Spleen (tissue), 11 donors: ENCODE results near the gene SUN1. TPM values are rescaled to one million over a fixed set of nuclear protein-coding genes. Genes with fewer than 3 reads are reported as not detected.

Source experiments
- DNase-seq: peaks from one replicate; pipeline ENCODE4 v3.0.0-alpha.2; 2020
- H3K27ac ChIP-seq, 8 donors: fragments of 200-600 bp; sonication (generic) in 7 of 8; 1 replicate in 4 of 8; 2 replicates in 4 of 8; pipeline versions ENCODE4 v1.5.0 to v1.8.0; 2016 to 2021; ENCODE audit warnings: inconsistent platforms in 4 of 8, mild to moderate bottlenecking in 4 of 8, moderate library complexity in 1 of 8
- H3K27me3 ChIP-seq, 7 donors: fragments of 200-600 bp; sonication (generic) in 6 of 7; replicated peaks in 1 of 7; 1 replicate in 4 of 7; 2 replicates in 3 of 7; pipeline versions ENCODE4 v1.5.0 to v1.8.0; 2016 to 2021; ENCODE audit warnings: inconsistent platforms in 3 of 7, mild to moderate bottlenecking in 1 of 7
- H3K36me3 ChIP-seq, 6 donors: fragments of 200-600 bp; sonication (generic) in 5 of 6; 1 replicate in 4 of 6; 2 replicates in 2 of 6; pipeline versions ENCODE4 v1.5.0 to v1.8.0; 2016 to 2021; ENCODE audit warnings: inconsistent platforms in 2 of 6
- H3K4me1 ChIP-seq, 6 donors: fragments of 200-600 bp; sonication (generic) in 5 of 6; 1 replicate in 3 of 6; 2 replicates in 3 of 6; pipeline versions ENCODE4 v1.5.0 to v1.8.0; 2016 to 2021; ENCODE audit warnings: inconsistent platforms in 3 of 6
- H3K4me3 ChIP-seq, 8 donors: fragments of 200-600 bp; sonication (generic) in 7 of 8; 1 replicate in 4 of 8; 2 replicates in 4 of 8; pipeline versions ENCODE4 v1.5.0 to v1.8.0; 2016 to 2021; ENCODE audit warnings: inconsistent platforms in 4 of 8, mild to moderate bottlenecking in 4 of 8, moderate library complexity in 2 of 8
- H3K9me3 ChIP-seq, 8 donors: fragments of 200-600 bp; sonication (generic) in 7 of 8; 1 replicate in 4 of 8; 2 replicates in 4 of 8; pipeline versions ENCODE4 v1.5.0 to v1.8.0; 2016 to 2021; ENCODE audit warnings: inconsistent platforms in 4 of 8
- CTCF ChIP-seq, 11 experiments: fragments of 200-600 bp in 7 of 11; fragments of 450-650 bp in 4 of 11; sonication (generic) in 4 of 11; IDR thresholded peaks in 8 of 11; conservative IDR thresholded peaks in 3 of 11; 1 replicate in 7 of 11; 2 replicates in 4 of 11; pipeline versions ENCODE4 v1.4.0 to v1.8.0; 2016 to 2021; ENCODE audit warnings: antibody characterized with exemption in 11 of 11, inconsistent platforms in 4 of 11, mild to moderate bottlenecking in 1 of 11
- POLR2A ChIP-seq, 3 donors: fragments of 450-650 bp; IDR thresholded peaks; one replicate each; pipeline ENCODE4 v1.5.1; 2017; ENCODE audit warnings: antibody characterized with exemption in 3 of 3, mild to moderate bottlenecking in 1 of 3
- POLR2AphosphoS5 ChIP-seq, 3 donors: sonication (generic); formaldehyde crosslinking; IDR thresholded peaks; one replicate each; pipeline ENCODE4 v1.5.1; 2017; ENCODE audit warnings: antibody characterized with exemption in 3 of 3
- WGBS, 5 donors: extraction: QIAGEN DNeasy Blood & Tissue Kit in 3 of 5; methylation state at CpG; one replicate each; pipeline versions ENCODE4 v1.1.5 to v1.1.7; 2013 to 2018; 5-methylcytosine and 5-hydroxymethylcytosine counted together
- intact Hi-C: fragments of 100-400 bp; cut with DNase I; formaldehyde crosslinking; loops from one replicate; pipeline ENCODE4 v1.15.0; 2023; ENCODE audit warnings: low total_unique reads
- polyA plus RNA-seq, 3 donors: library from polyadenylated mRNA; stranded (reverse); fragments of 200-250 nt; gene quantifications; one replicate each; pipeline ENCODE4 v1.2.1, GENCODE V29; 2013
- total RNA-seq, 7 donors: library from RNA; depleted of rRNA in 3 of 7; stranded (reverse); fragments of >200 nt in 3 of 7; fragmentation: NEBNext Ultra II Directional in 4 of 7; extraction: Animal tissue kit (Norgen Biotek cat#: 25700) in 4 of 7; gene quantifications; one replicate each; pipeline versions ENCODE4 v1.1.0 to v1.2.1, GENCODE V29; 2016 to 2021
- donor health status: healthy with polysubstance abuse.
- donor health status: DM: no; HTN: no; CAD: no; lungs with moderate emphysema.
- donor health status: DM: no; HTN: no; CAD: no.
- donor health status: Bipolar disorder and iron deficiency.
- donor health status: healthy.
- donor health status: DM: no; HTN: no; CAD: no.
- donor health status: DM: yes; HTN: yes; CAD: no.

SUN1 gene
- total and polyA plus RNA-seq, 10 donors: 33.2 to 181 (median 135) TPM

- no peak for TF ChIP-seq POLR2A (IDR thresholded peaks at IDR 0.05)
- TF ChIP-seq CTCF (IDR thresholded peaks at IDR 0.05 in 8 of 11, conservative IDR thresholded peaks at IDR 0.05 in 3 of 11): no peak
- H3K36me3 ChIP-seq: peaks cover 0 to 22% (median 0%) of the 10 kb centered on the region in 6 donors
- DNase-seq: peak; percentile 67
- peaks cover 15 to 55% (median 29%) of the 10 kb centered on the region in 6 donors for H3K4me1 ChIP-seq
- H3K9me3 ChIP-seq: no peaks in the 10 kb centered on the region
- WGBS, 5 donors: 72 to 88% (median 81%) methylated on average over 16 to 21 of the region's 21 CpGs
- intact Hi-C loops: no loop called here
- no peak overlapping the region for H3K27ac ChIP-seq
- H3K27me3 ChIP-seq: peaks cover 0 to 9% (median 0%) of the 10 kb centered on the region in 7 donors
- no peak overlapping the region for H3K4me3 ChIP-seq
Observed at GRCh38 chr7:918441-919113, 86.3 kb downstream of the SUN1 start.

- peaks cover 0 to 9% (median 0%) of the 10 kb centered on the region in 7 donors for H3K27me3 ChIP-seq
- H3K4me3 ChIP-seq: no peak overlapping the region
- peaks cover 16 to 56% (median 32%) of the 10 kb centered on the region in 6 donors for H3K4me1 ChIP-seq
- peaks cover 0 to 22% (median 0%) of the 10 kb centered on the region in 6 donors for H3K36me3 ChIP-seq
- TF ChIP-seq CTCF (IDR thresholded peaks at IDR 0.05 in 8 of 11, conservative IDR thresholded peaks at IDR 0.05 in 3 of 11): no peak
- H3K27ac ChIP-seq: no peak overlapping the region
- DNase-seq: peak; percentile 70
- intact Hi-C loops: no loop called here
- 79 to 92% (median 89%) methylated on average over 4 to 13 of the region's 13 CpGs for WGBS, 5 donors
- no peaks in the 10 kb centered on the region for H3K9me3 ChIP-seq
Observed at GRCh38 chr7:919114-919442, 86.8 kb downstream of the SUN1 start.

GRCh38 chr7:919924-920341, 87.7 kb downstream of the SUN1 start:
- Histone ChIP-seq H3K36me3 (peaks cover 0 to 19% (median 0%) of the 10 kb centered on the region in 6 donors), H3K27ac (no peak overlapping the region), H3K27me3 (peaks cover 0 to 9% (median 0%) of the 10 kb centered on the region in 7 donors), H3K9me3 (no peaks in the 10 kb centered on the region), H3K4me3 (no peak overlapping the region), H3K4me1 (peaks cover 16 to 57% (median 39%) of the 10 kb centered on the region in 6 donors)
- TF ChIP-seq POLR2A (IDR thresholded peaks at IDR 0.05): no peak
- TF ChIP-seq CTCF (IDR thresholded peaks at IDR 0.05 in 8 of 11, conservative IDR thresholded peaks at IDR 0.05 in 3 of 11): no peak
- no peak for TF ChIP-seq POLR2AphosphoS5 (IDR thresholded peaks at IDR 0.05)
- intact Hi-C loops: no loop called here
- 84 to 93% (median 91%) methylated on average over 23 to 26 of the region's 26 CpGs for WGBS, 5 donors
- DNase-seq: peak; percentile 72

GRCh38 chr7:920351-921070, 88.2 kb downstream of the SUN1 start:
- intact Hi-C loops: no loop called here
- Histone ChIP-seq H3K4me3 (no peak overlapping the region), H3K9me3 (no peaks in the 10 kb centered on the region), H3K27ac (no peak overlapping the region), H3K27me3 (peaks cover 0 to 9% (median 0%) of the 10 kb centered on the region in 7 donors), H3K36me3 (peaks cover 0 to 17% (median 0%) of the 10 kb centered on the region in 6 donors), H3K4me1 (peaks cover 16 to 63% (median 44%) of the 10 kb centered on the region in 6 donors)
- TF ChIP-seq POLR2AphosphoS5 (IDR thresholded peaks at IDR 0.05) (no peak), POLR2A (IDR thresholded peaks at IDR 0.05) (no peak), CTCF (IDR thresholded peaks at IDR 0.05 in 8 of 11, conservative IDR thresholded peaks at IDR 0.05 in 3 of 11) (no peak)
- peak; percentile 75 for DNase-seq
- WGBS, 5 donors: 69 to 80% (median 75%) methylated on average over 27 to 40 of the region's 40 CpGs
